DMS153 treated with DMSO at 0.1 percent for 48 hours (cell line): ENCODE data around the gene CCDC183.
A peak's percentile ranks its signal among the peaks of the same experiment; 100 is the strongest.
"Not testable (repeated sequence)": the region's sequence is repeated elsewhere in the genome, so short reads cannot be mapped to it uniquely, and the experiment has no call there.

Experiments used
- DNase-seq: peaks from one replicate; lab custom pipeline; 2025; ENCODE audit not compliant: unreplicated experiment; lab: John Stamatoyannopoulos, UW

Gene CCDC183

GRCh38 chr9:136760424-136760823 lies 35.7 kb upstream of the CCDC183 start:
- DNase-seq = no peak

DNA sequence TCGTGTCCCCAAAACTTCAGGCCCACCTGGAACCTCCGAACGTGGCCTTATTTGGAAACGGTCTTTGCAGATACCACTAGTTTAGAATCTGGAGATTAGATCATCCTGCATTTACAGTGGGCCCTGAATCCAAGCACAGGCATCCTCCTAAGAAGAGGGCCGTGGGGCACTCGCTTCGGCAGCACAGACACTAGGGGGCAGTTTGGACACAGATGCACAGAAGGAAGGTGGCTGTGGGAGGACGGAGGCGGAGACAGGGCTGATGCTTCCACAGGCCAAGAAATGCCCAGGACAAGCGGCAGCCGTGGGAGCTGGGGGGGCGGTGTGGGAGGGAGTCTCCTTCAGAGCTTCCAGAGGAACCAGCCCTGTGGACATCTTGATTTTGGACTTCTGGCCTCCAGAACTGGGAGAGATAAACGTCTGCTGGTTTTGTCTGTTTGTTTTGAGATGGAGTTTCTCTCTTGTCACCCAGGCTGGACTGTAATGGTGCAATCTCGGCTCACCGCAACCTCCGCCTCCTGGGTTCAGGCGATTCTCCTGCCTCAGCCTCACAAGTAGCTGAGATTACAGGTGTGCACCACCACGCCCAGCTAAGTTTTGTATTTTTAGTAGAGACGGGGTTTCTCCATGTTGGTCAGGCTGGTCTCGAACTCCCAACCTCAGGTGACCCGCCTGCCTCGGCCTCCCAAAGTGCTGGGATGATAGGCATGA lies 35.1 kb upstream of the CCDC183 start:
- peak; percentile 10 for DNase-seq

GRCh38 chr9:136761545-136761981 lies 34.6 kb upstream of the CCDC183 start:
- DNase-seq = no peak

GRCh38 chr9:136762221-136762691 lies 33.9 kb upstream of the CCDC183 start:
- no peak for DNase-seq

- DNase-seq = peak; percentile 51
These were observed 33.1 kb upstream of the CCDC183 start for GRCh38 chr9:136762915-136763648.

GRCh38 chr9:136763649-136764035 lies 32.5 kb upstream of the CCDC183 start:
- DNase-seq = no peak

GRCh38 chr9:136764301-136764891 lies 31.7 kb upstream of the CCDC183 start, which contains the start of gene LCN15:
LCN15 (minus strand) TSS chr9:136764518; CDS start chr9:136764488, 30 bp downstream.
- peak; percentile 23 for DNase-seq

GRCh38 chr9:136765041-136765440 lies 31.1 kb upstream of the CCDC183 start:
- no peak for DNase-seq

DNA sequence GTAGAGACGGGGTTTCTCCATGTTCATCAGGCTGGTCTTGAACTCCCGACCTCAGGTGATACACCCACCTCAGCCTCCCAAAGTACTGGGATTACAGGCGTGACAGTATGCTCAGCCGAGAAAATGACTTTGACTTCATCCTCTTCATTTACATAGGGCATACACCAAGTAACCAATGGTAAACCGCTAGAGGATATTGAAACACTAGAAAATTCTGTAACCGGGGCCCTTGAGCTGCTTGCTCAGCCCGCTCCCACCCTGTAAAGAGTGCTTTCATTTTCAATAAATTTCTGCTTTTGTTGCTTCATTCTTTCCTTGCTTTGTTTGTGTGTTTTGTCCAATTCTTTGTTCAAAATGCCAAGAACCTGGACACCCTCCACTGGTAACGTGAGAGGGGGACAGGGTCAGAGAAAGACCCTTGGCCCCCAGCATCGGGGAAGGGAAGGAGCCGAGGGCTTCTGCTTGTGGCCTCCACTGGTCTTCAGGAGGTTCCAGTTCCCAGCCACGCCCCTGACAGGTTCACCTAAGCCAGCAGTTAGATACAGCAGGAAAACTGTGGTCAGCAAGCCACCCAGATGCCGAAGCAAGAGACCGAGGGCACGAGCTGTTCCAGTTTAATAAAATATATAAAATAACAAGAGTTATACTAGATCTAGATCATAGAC lies 30.3 kb upstream of the CCDC183 start:
- DNase-seq = not testable (repeated sequence)

GRCh38 chr9:136766410-136767120 lies 29.6 kb upstream of the CCDC183 start:
- not testable (repeated sequence) for DNase-seq

DNA sequence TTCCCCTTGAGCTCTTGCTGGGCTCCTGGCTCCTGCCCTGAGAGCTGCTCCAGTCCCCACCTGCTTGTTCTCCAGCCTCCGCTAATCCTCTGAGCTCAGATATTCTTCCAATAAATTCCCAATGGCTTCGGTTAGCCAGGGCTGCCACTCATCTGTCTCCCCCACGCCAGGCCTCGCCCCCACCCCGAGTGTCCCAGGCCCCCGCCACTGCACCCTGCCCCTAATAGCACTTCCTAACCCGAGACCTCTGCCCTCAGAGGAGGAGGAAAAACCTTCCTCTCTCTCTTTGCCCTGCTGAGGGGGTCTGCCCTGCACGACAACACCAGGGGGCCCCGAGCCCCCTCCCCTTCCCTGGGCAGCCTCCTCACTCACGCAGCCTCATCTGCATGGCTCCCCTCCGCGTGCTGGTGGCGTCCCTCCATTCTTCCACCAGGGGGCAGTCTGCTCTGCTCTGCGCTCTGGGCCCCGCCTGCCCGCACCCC lies 26.4 kb upstream of the CCDC183 start:
- DNase-seq = no peak

GRCh38 chr9:136771907-136772415 lies 24.2 kb upstream of the CCDC183 start:
- no peak for DNase-seq

GRCh38 chr9:136773386-136774044 lies 22.6 kb upstream of the CCDC183 start:
- no peak for DNase-seq

DNA sequence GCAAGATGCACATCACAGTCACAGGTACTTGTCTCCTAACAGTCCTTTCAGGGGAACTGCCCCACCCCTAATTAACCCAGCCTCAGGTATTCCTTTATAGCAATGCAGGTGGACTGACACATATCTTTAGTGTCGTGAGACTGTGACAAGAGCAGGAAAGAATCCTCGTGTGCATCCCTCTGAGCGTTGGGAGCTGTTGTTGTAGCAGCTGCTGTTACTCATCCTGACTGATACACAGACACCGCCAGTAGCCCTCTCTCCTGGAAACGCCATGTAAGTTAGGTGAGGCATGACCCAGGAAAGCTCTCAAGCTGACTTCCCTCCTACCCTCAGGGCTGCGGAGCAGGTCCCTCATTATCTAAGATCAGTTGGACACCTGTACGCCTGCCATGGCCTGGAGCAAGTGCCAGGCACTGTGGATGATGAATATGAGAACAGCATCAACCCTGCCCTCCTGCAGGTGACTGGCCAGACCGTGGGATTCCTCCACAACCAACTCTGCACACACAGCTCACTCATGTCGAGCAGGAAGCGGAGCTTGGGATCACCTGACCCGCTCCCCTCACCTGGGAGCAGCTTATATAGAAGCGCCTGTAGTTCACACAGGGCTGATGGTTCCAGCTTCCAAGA lies 21.6 kb upstream of the CCDC183 start:
- DNase-seq = no peak

DNA sequence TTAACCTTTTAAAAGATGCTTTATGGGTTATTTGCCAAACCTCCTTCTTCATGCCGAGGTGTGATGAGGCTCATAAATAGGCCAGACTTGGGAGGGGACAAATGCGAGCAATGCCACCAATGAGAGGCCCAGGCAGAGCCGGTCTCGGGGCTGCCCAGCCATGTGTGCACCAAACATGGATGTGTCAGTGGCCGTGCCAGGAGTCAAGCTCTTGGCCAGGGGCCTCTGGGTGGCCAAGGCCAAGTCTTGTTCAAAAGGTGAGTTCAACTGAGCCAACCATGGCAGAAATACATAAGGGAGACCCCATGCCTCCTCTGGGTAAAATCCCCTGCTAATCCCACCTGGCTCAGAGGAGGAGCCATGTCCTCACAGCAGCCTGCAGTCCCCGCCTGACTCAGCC lies 20.9 kb upstream of the CCDC183 start:
- DNase-seq = no peak

GRCh38 chr9:136776947-136777346 lies 19.2 kb upstream of the CCDC183 start:
- DNase-seq = no peak

GRCh38 chr9:136777359-136777758 lies 18.8 kb upstream of the CCDC183 start:
- no peak for DNase-seq

DNA sequence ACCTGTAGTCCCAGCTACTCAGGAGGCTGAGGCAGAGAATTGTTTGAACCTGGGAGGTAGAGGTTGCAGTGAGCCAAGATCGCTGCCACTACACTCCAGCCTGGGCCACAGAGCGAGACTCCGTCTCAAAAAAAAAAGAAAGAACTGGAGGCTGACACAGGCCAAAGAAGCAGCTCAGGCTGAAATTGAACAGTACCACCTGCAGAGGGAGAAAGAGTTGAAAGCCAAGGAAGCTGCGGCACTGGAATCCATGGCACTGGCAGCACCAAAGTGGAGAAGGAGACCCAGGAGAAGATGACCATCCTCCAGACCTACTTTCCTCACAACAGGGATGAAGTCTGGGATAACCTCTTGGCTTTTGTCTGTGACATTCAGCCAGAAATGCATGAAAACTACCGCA lies 16.3 kb upstream of the CCDC183 start:
- no peak for DNase-seq

GRCh38 chr9:136782452-136782851 lies 13.7 kb upstream of the CCDC183 start:
- no peak for DNase-seq
